ENCODE results near the gene ST8SIA6. TPM values are rescaled to one million over a fixed set of nuclear protein-coding genes. Genes with fewer than 3 reads are reported as not detected.
A peak's percentile ranks its signal among the peaks of the same experiment; 100 is the strongest.

ST8SIA6 gene
- total RNA-seq, 1 experiment from 2014 or later = 0.14 TPM

DNA sequence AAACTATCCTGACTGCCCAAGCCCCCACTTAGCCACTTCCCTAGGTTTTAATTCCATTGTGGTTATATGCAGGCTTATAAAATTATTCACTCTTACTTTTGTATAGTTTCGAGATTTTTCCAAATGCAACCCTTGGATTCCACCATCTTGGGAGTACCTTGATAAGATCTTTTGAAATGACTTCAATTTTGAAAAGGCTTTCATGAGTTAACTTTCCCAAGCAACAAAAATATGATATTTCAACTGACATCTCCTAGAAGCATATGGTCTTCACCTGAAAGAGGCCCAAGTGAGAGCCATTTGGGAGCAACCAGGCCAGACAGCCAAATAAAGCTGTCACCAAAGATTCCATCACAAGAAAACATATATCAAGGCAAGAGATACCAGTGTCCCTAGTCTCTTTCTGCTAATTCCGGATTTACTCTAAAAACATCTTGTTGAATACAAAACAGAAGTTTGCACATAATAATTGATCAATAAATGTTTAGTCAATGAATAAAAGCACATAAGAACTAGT is 1.7 kb upstream of the ST8SIA6 start:
- BruUV-seq (replicated peaks) = no TSS peak
- Mint-ChIP-seq H3K27ac (ENCODE audit: unreplicated experiment) (no peak overlapping the region), H3K27me3 (ENCODE audit: unreplicated experiment) (peaks cover 20% of the 10 kb centered on the region), H3K36me3 (ENCODE audit: insufficient read depth, unreplicated experiment) (peaks cover 13% of the 10 kb centered on the region), H3K4me3 (ENCODE audit: low read depth, unreplicated experiment) (no peak overlapping the region), H3K9me3 (ENCODE audit: low read depth, unreplicated experiment) (no peaks in the 10 kb centered on the region), H3K4me1 (ENCODE audit: low read depth, unreplicated experiment) (no peaks in the 10 kb centered on the region)
- TF ChIP-seq, protein P1, sequence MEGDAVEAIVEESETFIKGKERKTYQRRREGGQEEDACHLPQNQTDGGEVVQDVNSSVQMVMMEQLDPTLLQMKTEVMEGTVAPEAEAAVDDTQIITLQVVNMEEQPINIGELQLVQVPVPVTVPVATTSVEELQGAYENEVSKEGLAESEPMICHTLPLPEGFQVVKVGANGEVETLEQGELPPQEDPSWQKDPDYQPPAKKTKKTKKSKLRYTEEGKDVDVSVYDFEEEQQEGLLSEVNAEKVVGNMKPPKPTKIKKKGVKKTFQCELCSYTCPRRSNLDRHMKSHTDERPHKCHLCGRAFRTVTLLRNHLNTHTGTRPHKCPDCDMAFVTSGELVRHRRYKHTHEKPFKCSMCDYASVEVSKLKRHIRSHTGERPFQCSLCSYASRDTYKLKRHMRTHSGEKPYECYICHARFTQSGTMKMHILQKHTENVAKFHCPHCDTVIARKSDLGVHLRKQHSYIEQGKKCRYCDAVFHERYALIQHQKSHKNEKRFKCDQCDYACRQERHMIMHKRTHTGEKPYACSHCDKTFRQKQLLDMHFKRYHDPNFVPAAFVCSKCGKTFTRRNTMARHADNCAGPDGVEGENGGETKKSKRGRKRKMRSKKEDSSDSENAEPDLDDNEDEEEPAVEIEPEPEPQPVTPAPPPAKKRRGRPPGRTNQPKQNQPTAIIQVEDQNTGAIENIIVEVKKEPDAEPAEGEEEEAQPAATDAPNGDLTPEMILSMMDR (IDR thresholded peaks at IDR 0.05; ENCODE audit: unreplicated experiment) = no peak
- CTCF ChIA-PET = no interaction called here
- intact Hi-C loops (cut with micrococcal nuclease; ENCODE audit: unreplicated experiment) = loop anchor here (10.0 kb wide), 1 partner anchor 129 kb away; no protein-coding TSS in a partner anchor
- no peak for DNase-seq

DNA sequence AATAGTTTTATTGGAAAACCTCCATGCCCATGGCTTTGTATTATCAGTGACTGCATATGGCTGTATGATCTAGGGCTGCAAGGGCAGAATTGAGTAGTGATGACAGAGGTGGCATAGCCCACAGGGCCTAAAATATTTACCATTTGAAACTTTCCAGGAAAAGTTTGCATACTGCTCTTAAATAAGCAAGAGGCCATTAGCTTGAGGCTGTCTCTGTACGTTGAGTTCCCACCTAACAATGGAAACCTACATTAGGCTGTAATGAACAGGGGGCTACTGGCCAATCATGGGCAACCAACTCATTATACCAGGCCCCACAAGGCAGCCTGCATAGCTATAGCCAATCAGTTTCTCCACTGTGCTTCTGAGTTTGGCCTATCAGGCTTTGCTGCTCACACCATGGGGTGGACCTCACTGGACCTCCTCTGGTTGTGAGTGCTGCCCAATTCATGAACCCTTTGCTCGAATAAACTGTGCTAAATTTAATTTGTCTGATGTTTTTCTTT is 673 bp upstream of the ST8SIA6 start:
- intact Hi-C loops (cut with micrococcal nuclease; ENCODE audit: unreplicated experiment) = loop anchor here (10.0 kb wide), 1 partner anchor 130 kb away; no protein-coding TSS in a partner anchor
- Mint-ChIP-seq H3K36me3 (ENCODE audit: insufficient read depth, unreplicated experiment) (peaks cover 13% of the 10 kb centered on the region), H3K4me1 (ENCODE audit: low read depth, unreplicated experiment) (no peaks in the 10 kb centered on the region), H3K27ac (ENCODE audit: unreplicated experiment) (peak overlapping the region; percentile 33), H3K27me3 (ENCODE audit: unreplicated experiment) (peaks cover 30% of the 10 kb centered on the region), H3K9me3 (ENCODE audit: low read depth, unreplicated experiment) (no peaks in the 10 kb centered on the region), H3K4me3 (ENCODE audit: low read depth, unreplicated experiment) (peak overlapping the region; percentile 68)
- CTCF ChIA-PET = interaction anchor here (0.7 kb wide), 1 partner anchor 23 kb away, joined by 3 read pairs; no protein-coding TSS in a partner anchor
- no TSS peak for BruUV-seq (replicated peaks)
- TF ChIP-seq, protein P1 (IDR thresholded peaks at IDR 0.05; ENCODE audit: unreplicated experiment) = no peak
- no peak for DNase-seq

DNA sequence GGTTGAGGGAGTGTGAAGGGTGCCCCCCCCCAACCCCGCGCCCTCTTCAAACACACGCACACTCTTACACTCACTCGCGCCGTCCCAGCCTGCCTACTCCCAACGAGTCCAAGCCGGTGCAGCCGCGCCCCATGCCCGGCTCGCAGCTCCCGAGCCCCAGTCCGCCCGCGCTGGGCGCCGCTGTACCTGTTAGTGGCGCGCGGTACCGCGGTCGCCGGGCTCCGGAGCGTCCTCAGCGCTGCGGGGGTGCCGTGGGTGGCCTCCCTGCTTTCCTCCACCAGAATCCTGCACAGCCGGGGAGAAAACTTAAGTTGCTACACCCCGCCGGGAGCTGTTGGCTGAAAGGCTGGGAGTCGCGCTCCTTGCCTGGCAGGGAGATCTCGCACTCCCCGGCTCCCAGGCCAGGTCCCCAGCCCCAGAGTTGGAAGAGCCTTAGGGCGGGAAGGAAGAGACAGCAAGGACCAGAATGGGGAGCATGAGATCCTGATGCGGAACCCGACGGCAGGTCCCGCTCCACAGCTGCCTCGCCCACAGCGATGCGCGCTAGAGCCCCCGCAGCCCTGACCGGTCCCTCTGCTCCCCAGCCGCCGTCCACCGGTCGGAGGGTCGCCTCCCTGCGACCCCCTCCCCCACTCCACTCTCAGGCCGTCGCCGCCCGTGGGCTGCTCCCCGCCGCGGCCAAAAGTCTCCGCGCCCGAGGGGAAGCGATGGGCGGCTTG is 863 bp downstream of the ST8SIA6 start:
- Mint-ChIP-seq H3K36me3 (ENCODE audit: insufficient read depth, unreplicated experiment) (peaks cover 13% of the 10 kb centered on the region), H3K4me1 (ENCODE audit: low read depth, unreplicated experiment) (no peaks in the 10 kb centered on the region), H3K27me3 (ENCODE audit: unreplicated experiment) (peaks cover 39% of the 10 kb centered on the region), H3K27ac (ENCODE audit: unreplicated experiment) (no peak overlapping the region), H3K9me3 (ENCODE audit: low read depth, unreplicated experiment) (peaks cover 4% of the 10 kb centered on the region), H3K4me3 (ENCODE audit: low read depth, unreplicated experiment) (peak overlapping the region; percentile 81)
- BruUV-seq (replicated peaks) = no TSS peak
- CTCF ChIA-PET = interaction anchor here (0.6 to 1.0 kb wide), 3 partner anchors 39 to 378 kb away, joined by 3 to 7 read pairs (median 3); no protein-coding TSS in a partner anchor
- peak; percentile 47 for DNase-seq
- TF ChIP-seq, protein P1 (IDR thresholded peaks at IDR 0.05; ENCODE audit: unreplicated experiment) = no peak
- intact Hi-C loops (cut with micrococcal nuclease; ENCODE audit: unreplicated experiment) = loop anchor here (10.0 kb wide), 1 partner anchor 131 kb away; no protein-coding TSS in a partner anchor

DNA sequence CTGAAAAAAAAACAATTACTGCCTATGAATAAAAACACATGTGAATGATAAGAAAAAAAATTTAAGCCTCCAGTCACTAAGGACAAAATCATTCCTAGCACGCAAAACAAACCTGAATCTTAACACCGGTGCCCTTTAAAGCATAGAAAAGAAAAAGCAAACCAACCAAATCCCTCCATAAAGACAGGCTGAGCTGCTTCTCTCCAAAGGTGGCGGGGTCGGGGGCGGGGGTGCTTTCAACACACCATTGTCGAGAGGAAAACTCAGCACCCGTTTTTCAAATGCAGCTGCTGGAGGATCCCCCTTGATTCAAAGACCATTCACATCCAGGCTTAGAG is 1.4 kb downstream of the ST8SIA6 start:
- Mint-ChIP-seq H3K9me3 (ENCODE audit: low read depth, unreplicated experiment) (peaks cover 4% of the 10 kb centered on the region), H3K27me3 (ENCODE audit: unreplicated experiment) (peaks cover 39% of the 10 kb centered on the region), H3K4me1 (ENCODE audit: low read depth, unreplicated experiment) (no peaks in the 10 kb centered on the region), H3K4me3 (ENCODE audit: low read depth, unreplicated experiment) (peak overlapping the region; percentile 81), H3K27ac (ENCODE audit: unreplicated experiment) (no peak overlapping the region), H3K36me3 (ENCODE audit: insufficient read depth, unreplicated experiment) (peaks cover 13% of the 10 kb centered on the region)
- TF ChIP-seq, protein P1 (IDR thresholded peaks at IDR 0.05; ENCODE audit: unreplicated experiment) = no peak
- no peak for DNase-seq
- CTCF ChIA-PET = interaction anchor here (0.6 to 1.0 kb wide), 4 partner anchors 9 to 378 kb away, joined by 3 to 7 read pairs (median 3); no protein-coding TSS in a partner anchor
- intact Hi-C loops (cut with micrococcal nuclease; ENCODE audit: unreplicated experiment) = loop anchor here (10.0 kb wide), 1 partner anchor 132 kb away; no protein-coding TSS in a partner anchor
- BruUV-seq (replicated peaks) = no TSS peak
